Activated effector memory CD4-positive, alpha-beta T cell treated with anti-CD3 and anti-CD28 coated beads, Interleukin-2, amount 50 U/mL, for 16 hours (primary cell): ENCODE results near the gene CARS2.
"Not testable (repeated sequence)": the region's sequence is repeated elsewhere in the genome, so short reads cannot be mapped to it uniquely, and the experiment has no call there.

Experiments
- DNase-seq: peaks from one replicate; pipeline ENCODE4 v3.0.0-alpha.2; 2020

The CARS2 gene

GRCh38 chr13:110610955-110611595 is 94.8 kb downstream of the CARS2 start:
- DNase-seq, result no peak

- no peak for DNase-seq
These were observed 98.2 kb downstream of the CARS2 start for GRCh38 chr13:110607675-110608224.

GRCh38 chr13:110606281-110606680 is 99.6 kb downstream of the CARS2 start:
- DNase-seq, result not testable (repeated sequence)

DNA sequence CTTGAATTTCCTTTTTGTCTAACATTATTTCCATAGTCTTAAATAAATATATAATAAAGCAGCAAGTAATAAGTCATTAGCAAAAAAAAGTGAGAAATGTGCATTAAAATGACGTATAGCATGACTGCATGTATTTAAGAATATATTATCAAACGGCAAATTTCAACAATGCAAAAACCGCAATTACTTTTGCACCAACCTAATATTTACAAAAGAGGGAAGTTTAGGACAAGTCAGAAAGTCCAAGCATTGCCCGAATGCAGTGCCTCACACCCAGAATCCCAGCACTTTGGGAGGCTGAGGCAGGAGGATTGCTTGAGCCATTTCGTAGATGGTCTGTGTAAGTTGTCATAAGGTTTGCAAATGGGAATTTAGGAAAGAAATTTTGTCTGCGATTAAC is 100.8 kb downstream of the CARS2 start:
- no peak for DNase-seq

GRCh38 chr13:110600980-110601379 is 104.9 kb downstream of the CARS2 start:
- no peak for DNase-seq

DNA sequence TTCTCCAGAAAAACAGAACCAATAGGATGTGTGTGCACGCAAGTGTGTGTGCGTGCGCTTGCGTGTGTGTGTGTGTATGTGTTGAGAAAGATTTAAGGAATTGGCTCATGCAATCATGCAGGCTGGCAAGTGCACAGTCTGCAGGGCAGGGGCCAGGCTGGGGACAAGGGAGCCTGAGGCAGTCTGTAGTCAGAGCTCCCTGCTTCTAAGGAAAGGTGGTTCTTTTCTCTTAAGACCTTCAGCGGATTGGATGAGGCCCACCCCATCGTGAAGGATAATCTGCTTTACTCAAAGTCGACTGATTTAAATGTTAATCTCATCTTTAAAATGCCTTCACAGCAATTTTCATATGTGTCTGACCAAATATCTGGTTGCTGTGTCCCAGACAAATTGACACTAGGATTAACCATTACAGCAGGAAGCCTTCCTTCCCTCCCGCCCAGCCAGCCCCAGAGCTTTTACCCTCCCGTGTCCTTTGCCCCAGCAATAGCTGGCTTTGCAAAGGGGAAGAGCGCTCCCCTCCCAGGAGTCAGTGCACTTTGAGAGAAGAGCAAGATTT is 105.6 kb downstream of the CARS2 start:
- no peak for DNase-seq

DNA sequence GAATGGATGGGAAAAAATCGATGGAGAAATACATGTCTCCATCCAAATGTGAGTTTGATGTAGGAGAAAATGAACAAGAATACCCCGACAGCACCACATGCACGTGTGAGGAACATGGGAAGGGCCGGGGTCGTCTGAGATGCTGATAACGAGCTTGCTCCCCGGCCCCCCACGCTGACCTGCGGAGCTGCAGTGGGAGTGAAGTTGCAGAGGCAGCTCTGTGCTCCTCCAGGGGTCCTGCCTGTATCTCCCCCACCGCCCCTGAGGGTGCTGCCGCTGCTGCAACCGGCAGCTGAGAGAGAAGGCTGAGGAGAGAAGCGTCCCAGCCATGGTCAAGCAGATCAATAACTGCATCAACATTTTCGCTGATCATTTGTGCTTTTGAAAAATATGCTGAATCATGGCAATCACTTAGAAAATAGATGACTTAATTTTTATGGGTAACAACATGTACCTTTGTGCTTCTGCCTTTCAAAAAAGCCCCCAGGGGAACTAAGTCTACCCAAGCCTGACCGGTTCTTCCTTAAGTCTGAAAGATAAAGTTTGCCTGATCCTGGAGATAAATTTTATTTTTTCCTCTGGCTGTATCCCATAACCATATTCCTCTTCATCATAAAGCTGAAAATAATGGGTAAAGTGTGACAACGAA is 108.8 kb downstream of the CARS2 start:
- DNase-seq, result no peak

DNA sequence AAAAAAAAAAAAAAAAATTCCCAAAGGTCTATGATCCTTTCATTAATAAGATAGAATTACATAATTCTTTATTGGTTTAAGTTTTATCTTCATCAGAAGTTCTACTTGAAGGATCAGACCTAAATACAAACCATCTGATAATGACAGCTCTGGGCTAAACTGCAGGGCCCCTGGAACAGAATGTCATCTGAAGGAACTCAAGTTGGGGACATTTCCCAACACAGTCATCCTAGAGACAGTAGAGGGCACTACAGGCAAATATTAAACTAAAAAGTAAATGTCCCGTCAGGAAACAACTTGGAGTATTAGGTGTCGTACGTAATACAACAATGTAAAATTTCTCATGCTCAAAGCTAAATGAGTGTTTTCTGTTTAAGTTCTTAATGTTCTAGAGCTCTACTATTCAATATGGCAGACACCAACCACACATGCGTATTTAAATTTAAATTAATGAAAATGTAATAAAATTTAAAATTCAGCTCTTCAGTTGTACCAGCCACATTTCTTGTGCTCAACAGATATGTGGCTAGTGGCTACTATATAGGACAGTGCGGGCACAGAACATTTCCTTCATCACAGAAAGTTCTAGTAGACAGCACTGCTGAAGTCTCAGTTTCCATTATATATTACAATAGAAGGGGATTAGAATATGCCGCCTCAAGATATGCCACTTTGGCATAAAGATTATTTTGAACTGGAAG is 112.3 kb downstream of the CARS2 start:
- DNase-seq, result no peak

DNA sequence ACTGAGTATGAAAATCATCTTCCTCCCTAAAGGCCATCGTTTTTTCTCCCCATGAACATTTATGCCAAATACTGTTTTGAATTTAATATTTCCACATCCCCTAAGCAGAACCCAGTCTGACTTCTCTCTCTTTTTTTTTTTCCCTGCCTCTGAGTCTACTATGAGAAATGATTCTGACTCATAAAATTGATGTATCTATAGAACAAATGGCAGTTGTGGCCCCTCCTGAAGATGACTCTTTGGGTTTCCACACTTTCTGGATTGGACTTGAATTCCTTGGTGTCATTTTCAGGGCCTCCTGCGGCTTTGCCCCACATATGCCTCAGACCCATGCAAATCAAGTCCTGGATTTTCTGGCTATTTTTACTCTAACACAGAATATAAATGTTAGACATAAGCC is 113.3 kb downstream of the CARS2 start:
- peak; percentile 2 for DNase-seq
